Activated CD4-positive, alpha-beta T cell treated with anti-CD3 and anti-CD28 coated beads for 36 hours (primary cell): Measurements from ENCODE around the gene CARD10. TPM values are rescaled to one million over a fixed set of nuclear protein-coding genes. Genes with fewer than 3 reads are reported as not detected.

Experiments
- ATAC-seq: fragments of 200-7000 bp; cut with Tn5 transposase; one replicate; pipeline ENCODE4 v1.10.0; 2021; ENCODE audit warnings: mild to moderate bottlenecking, moderate library complexity
- CTCF ChIA-PET: fragments of 350-600 bp; sonication (Branson Sonifier 250); formaldehyde crosslinking; loops from one replicate; lab custom pipeline; 2021; ENCODE audit warnings: antibody characterized with exemption; lab: Charles Lee
- POLR2A ChIA-PET: fragments of 350-600 bp; sonication (Branson Sonifier 250); formaldehyde crosslinking; loops from one replicate; lab custom pipeline; 2021; ENCODE audit warnings: antibody characterized with exemption, inconsistent platforms; lab: Charles Lee
- DNase-seq: peaks from one replicate; pipeline ENCODE4 v3.0.0-alpha.2; 2020
- H3K27ac Mint-ChIP-seq: one replicate; pipeline ENCODE4 v1.8.0; 2021; ENCODE audit warnings: mixed read lengths
- H3K27me3 Mint-ChIP-seq: one replicate; pipeline ENCODE4 v1.8.0; 2021; ENCODE audit warnings: mixed read lengths
- H3K36me3 Mint-ChIP-seq: one replicate; pipeline ENCODE4 v1.8.0; 2021; ENCODE audit warnings: low read depth, mixed read lengths
- H3K4me1 Mint-ChIP-seq: one replicate; pipeline ENCODE4 v1.8.0; 2021; ENCODE audit warnings: mixed read lengths
- H3K4me3 Mint-ChIP-seq: one replicate; pipeline ENCODE4 v1.8.0; 2021; ENCODE audit warnings: mild to moderate bottlenecking, moderate library complexity, mixed read lengths
- H3K9me3 Mint-ChIP-seq: one replicate; pipeline ENCODE4 v1.8.0; 2021; ENCODE audit warnings: low read depth, mixed read lengths
- intact Hi-C, 2 experiments: fragments of 100-400 bp; cut with DNase I in 1 of 2; cut with micrococcal nuclease in 1 of 2; formaldehyde crosslinking; loops; one replicate each; pipeline versions ENCODE4 v1.14.2 to v1.15.1; 2022 to 2024; cut with DNase I, micrococcal nuclease
- total RNA-seq, 2 experiments: library from RNA; stranded (reverse); gene quantifications; one replicate each; pipeline ENCODE4 v1.2.3, GENCODE V29; 2021

Gene CARD10
- total RNA-seq, 2 experiments from 2014 or later: not detected

- intact Hi-C loops: no loop called here
- no peaks in the 10 kb centered on the region for H3K9me3 Mint-ChIP-seq
- ChIA-PET CTCF (interaction anchor here (0.6 to 3.4 kb wide), 12 partner anchors 14 to 284 kb away, joined by 3 to 51 read pairs (median 4); no protein-coding TSS in a partner anchor), POLR2A (interaction anchor here (0.8 kb wide), 1 partner anchor 121 kb away, joined by 3 read pairs; no protein-coding TSS in a partner anchor)
- ATAC-seq: no peak
- no peaks in the 10 kb centered on the region for H3K36me3 Mint-ChIP-seq
- DNase-seq: no peak
- H3K27ac Mint-ChIP-seq: no peak overlapping the region
- H3K4me3 Mint-ChIP-seq: no peak overlapping the region
- no peaks in the 10 kb centered on the region for H3K27me3 Mint-ChIP-seq
- peaks cover 2% of the 10 kb centered on the region for H3K4me1 Mint-ChIP-seq
These were observed 60.0 kb downstream of the CARD10 start for GRCh38 chr22:37459206-37459605.

- Mint-ChIP-seq H3K9me3 (no peaks in the 10 kb centered on the region), H3K4me1 (peaks cover 2% of the 10 kb centered on the region), H3K27ac (no peak overlapping the region), H3K27me3 (no peaks in the 10 kb centered on the region), H3K4me3 (no peak overlapping the region), H3K36me3 (no peaks in the 10 kb centered on the region)
- ChIA-PET CTCF (interaction anchor here (0.6 to 3.4 kb wide), 19 partner anchors 8 to 481 kb away, joined by 3 to 51 read pairs (median 3); no protein-coding TSS in a partner anchor), POLR2A (no interaction called here)
- ATAC-seq: peak; percentile 99
- intact Hi-C loops: loop anchor here (1.0 kb wide), 3 partner anchors 140 to 291 kb away; no protein-coding TSS in a partner anchor
- peak; percentile 93 for DNase-seq
These were observed 61.9 kb downstream of the CARD10 start for GRCh38 chr22:37457093-37457893.

- Mint-ChIP-seq H3K4me3 (no peak overlapping the region), H3K27me3 (no peaks in the 10 kb centered on the region), H3K36me3 (no peaks in the 10 kb centered on the region), H3K27ac (no peak overlapping the region), H3K9me3 (no peaks in the 10 kb centered on the region), H3K4me1 (peaks cover 2% of the 10 kb centered on the region)
- ChIA-PET POLR2A (no interaction called here), CTCF (interaction anchor here (0.5 to 3.4 kb wide), 13 partner anchors 14 to 485 kb away, joined by 3 to 51 read pairs (median 3); partner anchors contain the start of gene MFNG)
- DNase-seq: no peak
- intact Hi-C loops: no loop called here
- no peak for ATAC-seq
These were observed 62.9 kb downstream of the CARD10 start for GRCh38 chr22:37456346-37456745.

GRCh38 chr22:37455896-37456295, 63.3 kb downstream of the CARD10 start:
- POLR2A ChIA-PET: no interaction called here
- no peak for ATAC-seq
- intact Hi-C loops: no loop called here
- Mint-ChIP-seq H3K27ac (no peak overlapping the region), H3K27me3 (no peaks in the 10 kb centered on the region), H3K9me3 (no peaks in the 10 kb centered on the region), H3K4me1 (peaks cover 2% of the 10 kb centered on the region), H3K36me3 (no peaks in the 10 kb centered on the region), H3K4me3 (no peak overlapping the region)
- CTCF ChIA-PET: interaction anchor here (0.5 to 3.4 kb wide), 11 partner anchors 11 to 484 kb away, joined by 3 to 51 read pairs (median 4); partner anchors contain the start of gene MFNG
- no peak for DNase-seq

- Mint-ChIP-seq H3K27me3 (no peaks in the 10 kb centered on the region), H3K27ac (no peak overlapping the region), H3K4me1 (peaks cover 7% of the 10 kb centered on the region), H3K9me3 (no peaks in the 10 kb centered on the region), H3K36me3 (no peaks in the 10 kb centered on the region), H3K4me3 (no peak overlapping the region)
- intact Hi-C loops: no loop called here
- ATAC-seq (no peak), DNase-seq (no peak)
- ChIA-PET POLR2A (interaction anchor here (0.5 kb wide), 1 partner anchor 491 kb away, joined by 3 read pairs; no protein-coding TSS in a partner anchor), CTCF (interaction anchor here (0.7 to 1.8 kb wide), 7 partner anchors 10 to 186 kb away, joined by 3 to 8 read pairs (median 4); partner anchors contain the start of gene MFNG)
These were observed 64.1 kb downstream of the CARD10 start for GRCh38 chr22:37454857-37455686.

- Mint-ChIP-seq H3K27ac (no peak overlapping the region), H3K27me3 (no peaks in the 10 kb centered on the region), H3K9me3 (no peaks in the 10 kb centered on the region), H3K4me1 (peaks cover 8% of the 10 kb centered on the region), H3K36me3 (no peaks in the 10 kb centered on the region), H3K4me3 (no peak overlapping the region)
- CTCF ChIA-PET: interaction anchor here (0.6 to 0.8 kb wide), 2 partner anchors 120 to 672 kb away, joined by 3 read pairs; no protein-coding TSS in a partner anchor
- intact Hi-C loops: no loop called here
- ATAC-seq: no peak
- DNase-seq: no peak
- POLR2A ChIA-PET: interaction anchor here (0.6 kb wide), 1 partner anchor 273 kb away, joined by 4 read pairs; no protein-coding TSS in a partner anchor
These were observed 65.5 kb downstream of the CARD10 start for GRCh38 chr22:37453696-37454095.

GRCh38 chr22:37451218-37451617, 68.0 kb downstream of the CARD10 start:
- Mint-ChIP-seq H3K4me1 (peaks cover 8% of the 10 kb centered on the region), H3K36me3 (no peaks in the 10 kb centered on the region), H3K27me3 (no peaks in the 10 kb centered on the region), H3K4me3 (no peak overlapping the region), H3K27ac (no peak overlapping the region), H3K9me3 (no peaks in the 10 kb centered on the region)
- POLR2A ChIA-PET: no interaction called here
- CTCF ChIA-PET: no interaction called here
- ATAC-seq (no peak), DNase-seq (no peak)
- intact Hi-C loops: no loop called here

- intact Hi-C loops: no loop called here
- no peak overlapping the region for H3K4me3 Mint-ChIP-seq
- H3K4me1 Mint-ChIP-seq: peaks cover 6% of the 10 kb centered on the region
- DNase-seq (no peak), ATAC-seq (no peak)
- ChIA-PET CTCF (interaction anchor here (0.8 to 1.1 kb wide), 3 partner anchors 9 to 102 kb away, joined by 3 to 6 read pairs (median 3); no protein-coding TSS in a partner anchor), POLR2A (no interaction called here)
- H3K27me3 Mint-ChIP-seq: no peaks in the 10 kb centered on the region
- H3K27ac Mint-ChIP-seq: no peak overlapping the region
- H3K36me3 Mint-ChIP-seq: no peaks in the 10 kb centered on the region
- no peaks in the 10 kb centered on the region for H3K9me3 Mint-ChIP-seq
These were observed 69.7 kb downstream of the CARD10 start for GRCh38 chr22:37449331-37450001.

- peaks cover 8% of the 10 kb centered on the region for H3K4me1 Mint-ChIP-seq
- ChIA-PET CTCF (interaction anchor here (0.8 to 1.1 kb wide), 2 partner anchors 9 to 20 kb away, joined by 3 to 6 read pairs; no protein-coding TSS in a partner anchor), POLR2A (no interaction called here)
- DNase-seq (no peak), ATAC-seq (no peak)
- H3K27ac Mint-ChIP-seq: no peak overlapping the region
- no peaks in the 10 kb centered on the region for H3K9me3 Mint-ChIP-seq
- H3K4me3 Mint-ChIP-seq: no peak overlapping the region
- no peaks in the 10 kb centered on the region for H3K36me3 Mint-ChIP-seq
- H3K27me3 Mint-ChIP-seq: no peaks in the 10 kb centered on the region
- intact Hi-C loops: no loop called here
These were observed 70.6 kb downstream of the CARD10 start for GRCh38 chr22:37448516-37449127.

GRCh38 chr22:37445501-37445900, 73.7 kb downstream of the CARD10 start:
- CTCF ChIA-PET: interaction anchor here (1.6 kb wide), 1 partner anchor 13 kb away, joined by 3 read pairs; no protein-coding TSS in a partner anchor
- peaks cover 3% of the 10 kb centered on the region for H3K27me3 Mint-ChIP-seq
- DNase-seq (no peak), ATAC-seq (no peak)
- H3K27ac Mint-ChIP-seq: no peak overlapping the region
- intact Hi-C loops: no loop called here
- H3K4me1 Mint-ChIP-seq: peaks cover 16% of the 10 kb centered on the region
- peaks cover 3% of the 10 kb centered on the region for H3K36me3 Mint-ChIP-seq
- POLR2A ChIA-PET: no interaction called here
- H3K4me3 Mint-ChIP-seq: no peak overlapping the region
- H3K9me3 Mint-ChIP-seq: peaks cover 2% of the 10 kb centered on the region
